ENCODE results near the gene ALDOB. TPM values are rescaled to one million over a fixed set of nuclear protein-coding genes. Genes with fewer than 3 reads are reported as not detected.

The ALDOB gene
- total and polyA plus RNA-seq, 2 of the 13 experiments (the other 11 are each of a cell fraction or from before 2014, with no cell fraction given): 0.29 to 0.97 TPM

- TF ChIP-seq POGK (CRISPR knock-in tag; conservative IDR thresholded peaks at IDR 0.05): no peak
- TF ChIP-seq TEAD3 (CRISPR knock-in tag; optimal IDR thresholded peaks at IDR 0.05; ENCODE audit: borderline replicate concordance): peak; percentile 70
- no peak for TF ChIP-seq CCDC6 (CRISPR knock-in tag; IDR thresholded peaks at IDR 0.05)
- no peak for TF ChIP-seq ZFP36 (IDR thresholded peaks at IDR 0.05; ENCODE audit: borderline replicate concordance, low read depth, low read length, partially characterized antibody)
- no peak for TF ChIP-seq BHLHE40 (IDR thresholded peaks at IDR 0.05; ENCODE audit: low read length)
- TF ChIP-seq AFF4 (CRISPR knock-in tag; IDR thresholded peaks at IDR 0.05): no peak
- TF ChIP-seq ZMYM3 (CRISPR knock-in tag; IDR thresholded peaks at IDR 0.05): no peak
- peak; percentile 54; the same call in 1 of the 2 replicates for TF ChIP-seq MXD4 (CRISPR knock-in tag; IDR thresholded peaks at IDR 0.05)
- TF ChIP-seq ZC3H4 (CRISPR knock-in tag; IDR thresholded peaks at IDR 0.05; ENCODE audit: borderline replicate concordance): no peak
- TF ChIP-seq ZNF687 (CRISPR knock-in tag; IDR thresholded peaks at IDR 0.05): no peak
- 0 out of 2 replicates have a peak, but pooled peaks have one; percentile 36 for TF ChIP-seq ZNF574 (CRISPR knock-in tag; IDR thresholded peaks at IDR 0.05)
- TF ChIP-seq TIGD3 (CRISPR knock-in tag; IDR thresholded peaks at IDR 0.05; ENCODE audit: borderline replicate concordance): no peak
- TF ChIP-seq PHF8 (CRISPR knock-in tag; IDR thresholded peaks at IDR 0.05): no peak
- no peak for TF ChIP-seq SNRNP70 (IDR thresholded peaks at IDR 0.05; ENCODE audit: low read depth, low read length)
These were observed 2.3 kb downstream of the ALDOB start (continued) for GRCh38 chr9:101433229-101433628.
